ENCODE measurements around the gene PTPN2. TPM values are rescaled to one million over a fixed set of nuclear protein-coding genes. Genes with fewer than 3 reads are reported as not detected.

PTPN2 gene
- total and polyA plus RNA-seq, 9 of the 15 experiments (the other 6 are each of a cell fraction or from before 2014, with no cell fraction given) = 36.6 to 66.4 (median 43.8) TPM

- ATAC-seq = no peak
- Histone ChIP-seq H3K9me3 (replicated peaks; ENCODE audit: control insufficient read depth, insufficient read depth, low read depth, low read length) (no peaks in the 10 kb centered on the region), H3K36me3 (ENCODE audit: control insufficient read depth, insufficient read depth, low read length) (peaks cover 43% of the 10 kb centered on the region), H3K27ac (ENCODE audit: extremely low read depth, low read depth, low read length) (no peak overlapping the region), H3K79me2 (ENCODE audit: control insufficient read depth, insufficient read depth, low read length) (no peaks in the 10 kb centered on the region), H3K4me3 (no peak overlapping the region), H4K20me1 (replicated peaks; ENCODE audit: control insufficient read depth, insufficient read depth, low read length) (no peaks in the 10 kb centered on the region), H3K27me3 (ENCODE audit: control insufficient read depth in 2 of 2, insufficient read depth in 2 of 2, low read length in 2 of 2) (no peaks in the 10 kb centered on the region), H3K9me1 (ENCODE audit: control insufficient read depth, insufficient read depth, low read length) (no peaks in the 10 kb centered on the region), H3K4me1 (replicated peaks in 1 of 2; ENCODE audit: control insufficient read depth in 2 of 2, insufficient read depth in 2 of 2, low read length in 2 of 2) (no peaks in the 10 kb centered on the region), H2AFZ (ENCODE audit: low read depth, low read length) (no peak overlapping the region), H3K4me2 (ENCODE audit: insufficient read depth, low read length) (no peak overlapping the region), H3K9ac (ENCODE audit: insufficient read depth in 1 of 2, low read depth in 2 of 2, low read length in 2 of 2) (no peak overlapping the region)
- ChIA-PET CTCF (ENCODE audit: low intra/inter-chr PET ratio) (no interaction called here), POLR2A (no interaction called here)
- TF ChIP-seq TCF7 (IDR thresholded peaks at IDR 0.05; ENCODE audit: borderline replicate concordance) (no peak), MAZ (CRISPR knock-in tag; conservative IDR thresholded peaks at IDR 0.05 in 1 of 2, IDR thresholded peaks at IDR 0.05 in 1 of 2) (no peak), NBN (IDR thresholded peaks at IDR 0.05; ENCODE audit: low read depth) (no peak), FUS (optimal IDR thresholded peaks at IDR 0.05; ENCODE audit: low read depth, low read length) (no peak), CTCFL (IDR thresholded peaks at IDR 0.05; ENCODE audit: borderline replicate concordance, insufficient read depth, low read depth, low read length, poor library complexity, severe bottlenecking) (no peak), TEAD2 (tag; IDR thresholded peaks at IDR 0.05) (no peak)
- WGBS (ENCODE audit: insufficient coverage, low coverage, missing lambda C conversion rate) = 80% methylated on average over 3 of the region's 3 CpGs
- intact Hi-C loops (cut with micrococcal nuclease) = no loop called here
- in situ Hi-C loops (cut with MboI) = no loop called here
- BruUV-seq (replicated peaks) = no TSS peak
- no peak for DNase-seq (ENCODE audit: extremely low read depth in 1 of 4, low spot score in 3 of 4)
- FAIRE-seq = no peak
Observed at GRCh38 chr18:12819322-12819721, 64.7 kb downstream of the PTPN2 start.

All from K562 (cell line).